Fibroblast of lung (primary cell): Measurements from ENCODE around the gene DOCK4.

ENCODE experiments used
- EZH2 ChIP-seq: IDR thresholded peaks from 2 replicates; pipeline ENCODE4 v1.5.1; 2012; ENCODE audit warnings: low read length, control low read depth, mild to moderate bottlenecking; ENCODE audit errors: missing control alignments
- TF ChIP-seq, protein P1 (sequence below), 2 donors: IDR thresholded peaks in 1 of 2; conservative IDR thresholded peaks in 1 of 2; 1 replicate in 1 of 2; 2 replicates in 1 of 2; pipeline ENCODE4 v1.5.1; 2011 to 2012; ENCODE audit warnings: low read length in 2 of 2, control low read depth in 1 of 2, inconsistent platforms in 1 of 2, low read depth in 1 of 2, mild to moderate bottlenecking in 1 of 2

DNA sequence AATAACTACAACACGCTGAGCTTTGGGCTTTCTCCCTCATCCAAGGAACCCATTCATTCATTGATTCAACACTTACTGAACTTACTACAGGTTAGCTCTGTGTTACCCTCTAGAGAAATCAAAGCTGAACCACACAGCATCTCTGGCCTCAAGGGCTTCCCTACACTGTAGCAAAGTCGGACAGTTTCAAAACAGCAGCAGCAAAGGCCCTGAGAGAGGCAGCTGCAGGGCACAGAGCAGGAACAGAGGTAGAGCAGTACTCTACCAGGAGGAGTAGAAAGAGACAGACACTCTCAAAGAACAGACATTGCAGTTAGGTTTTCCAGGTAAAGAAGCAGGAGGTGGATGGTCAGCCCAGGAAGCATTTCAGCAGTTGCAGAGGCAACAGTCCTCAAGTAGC, 16.1 kb downstream of the DOCK4 start:
- TF ChIP-seq, protein P1, sequence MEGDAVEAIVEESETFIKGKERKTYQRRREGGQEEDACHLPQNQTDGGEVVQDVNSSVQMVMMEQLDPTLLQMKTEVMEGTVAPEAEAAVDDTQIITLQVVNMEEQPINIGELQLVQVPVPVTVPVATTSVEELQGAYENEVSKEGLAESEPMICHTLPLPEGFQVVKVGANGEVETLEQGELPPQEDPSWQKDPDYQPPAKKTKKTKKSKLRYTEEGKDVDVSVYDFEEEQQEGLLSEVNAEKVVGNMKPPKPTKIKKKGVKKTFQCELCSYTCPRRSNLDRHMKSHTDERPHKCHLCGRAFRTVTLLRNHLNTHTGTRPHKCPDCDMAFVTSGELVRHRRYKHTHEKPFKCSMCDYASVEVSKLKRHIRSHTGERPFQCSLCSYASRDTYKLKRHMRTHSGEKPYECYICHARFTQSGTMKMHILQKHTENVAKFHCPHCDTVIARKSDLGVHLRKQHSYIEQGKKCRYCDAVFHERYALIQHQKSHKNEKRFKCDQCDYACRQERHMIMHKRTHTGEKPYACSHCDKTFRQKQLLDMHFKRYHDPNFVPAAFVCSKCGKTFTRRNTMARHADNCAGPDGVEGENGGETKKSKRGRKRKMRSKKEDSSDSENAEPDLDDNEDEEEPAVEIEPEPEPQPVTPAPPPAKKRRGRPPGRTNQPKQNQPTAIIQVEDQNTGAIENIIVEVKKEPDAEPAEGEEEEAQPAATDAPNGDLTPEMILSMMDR (conservative IDR thresholded peaks at IDR 0.05 in 1 of 2, IDR thresholded peaks at IDR 0.05 in 1 of 2; ENCODE audit: low read depth in 1 of 2, low read length in 2 of 2), result no peak
- TF ChIP-seq EZH2, result no peak
